GM21717 (cell line): ENCODE results near the gene EVPLL.
A peak's percentile ranks its signal among the peaks of the same experiment; 100 is the strongest.
"Not testable (repeated sequence)": the region's sequence is repeated elsewhere in the genome, so short reads cannot be mapped to it uniquely, and the experiment has no call there.

Experiments
- ATAC-seq: cut with Tn5 transposase; IDR thresholded peaks from one replicate; pipeline ENCODE4 v1.9.1; 2021; ENCODE audit warnings: mild to moderate bottlenecking, moderate library complexity; ENCODE audit not compliant: unreplicated experiment

Gene EVPLL

DNA sequence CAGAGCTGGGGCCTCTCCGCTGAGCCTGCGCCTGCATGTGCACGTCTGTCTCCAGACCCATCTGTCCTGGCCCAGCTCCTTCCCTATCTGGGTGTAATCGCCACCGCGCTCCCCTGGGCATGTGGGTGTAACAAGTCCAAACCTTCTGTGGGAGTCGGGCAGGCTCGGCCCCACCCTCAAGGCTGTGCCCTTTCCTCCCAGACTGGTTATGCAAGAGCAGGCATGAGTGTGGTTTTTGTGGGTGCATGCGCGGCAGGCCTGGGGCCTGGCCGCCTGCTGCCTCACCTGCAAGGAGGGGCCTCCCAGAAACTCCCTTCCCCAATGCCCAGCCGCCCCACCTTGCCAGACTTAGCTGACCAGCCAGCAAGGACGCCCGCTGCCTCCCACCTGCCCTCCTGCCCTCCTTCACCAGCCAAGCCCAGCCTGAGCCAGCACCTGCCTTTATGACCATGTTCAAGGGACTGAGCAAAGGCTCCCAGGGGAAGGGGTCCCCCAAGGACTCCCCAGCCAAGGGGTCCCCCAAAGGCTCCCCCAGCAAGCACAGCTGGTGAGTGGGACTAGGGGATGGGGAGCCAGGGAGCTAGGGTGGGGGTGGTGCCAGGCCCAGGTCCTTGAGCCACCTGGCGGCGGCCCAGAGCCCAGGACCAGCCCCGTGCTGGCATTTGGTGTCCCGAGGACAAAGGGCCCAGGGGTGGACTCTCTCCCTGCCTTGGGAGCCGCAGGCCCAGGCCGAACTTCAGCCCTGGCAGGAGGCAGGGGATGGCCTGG, at the start of gene EVPLL:
Gene EVPLL, plus strand, starts transcription at position 342 of the 768 bp plus-strand sequence. CDS start 3,160 bp downstream, outside the sequence.
- ATAC-seq, result no peak

GRCh38 chr17:18328643-18329204, 48.9 kb upstream of the EVPLL start:
- ATAC-seq, result no peak

- ATAC-seq, result no peak
These were observed 45.7 kb upstream of the EVPLL start for GRCh38 chr17:18331879-18332278.

DNA sequence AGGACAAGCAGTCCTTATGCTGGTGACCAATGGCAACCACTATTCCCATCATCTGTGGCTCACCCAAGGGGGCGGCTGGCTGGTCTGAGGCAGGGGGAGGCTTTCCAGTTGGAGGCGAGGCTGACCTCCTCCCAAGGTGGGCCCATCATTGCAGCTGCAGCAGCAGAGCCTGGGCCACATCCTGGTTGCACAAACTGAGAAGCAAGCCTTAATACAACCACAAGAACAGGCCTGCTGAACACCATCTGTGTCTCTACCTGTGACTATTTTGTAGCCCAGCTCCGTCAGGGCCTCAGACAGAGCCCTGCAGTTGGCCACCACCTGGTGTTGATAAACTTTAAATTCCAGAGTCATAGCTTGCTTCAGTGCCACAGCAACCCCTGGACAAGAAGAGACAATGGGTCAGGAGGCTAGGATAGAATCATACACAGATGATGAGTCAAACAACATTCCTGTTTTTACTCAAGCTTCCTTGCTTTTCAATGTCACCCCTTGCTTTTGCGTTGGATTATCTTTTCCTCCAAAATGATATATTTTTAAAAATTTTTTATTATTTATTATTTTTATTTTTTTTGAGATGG, 44.6 kb upstream of the EVPLL start:
- no peak for ATAC-seq

- ATAC-seq, result not testable (repeated sequence)
These were observed 39.4 kb upstream of the EVPLL start for GRCh38 chr17:18338158-18338557.

GRCh38 chr17:18339933-18340332, 37.6 kb upstream of the EVPLL start:
- no peak for ATAC-seq

- no peak for ATAC-seq
These were observed 33.6 kb upstream of the EVPLL start for GRCh38 chr17:18344021-18344420.

DNA sequence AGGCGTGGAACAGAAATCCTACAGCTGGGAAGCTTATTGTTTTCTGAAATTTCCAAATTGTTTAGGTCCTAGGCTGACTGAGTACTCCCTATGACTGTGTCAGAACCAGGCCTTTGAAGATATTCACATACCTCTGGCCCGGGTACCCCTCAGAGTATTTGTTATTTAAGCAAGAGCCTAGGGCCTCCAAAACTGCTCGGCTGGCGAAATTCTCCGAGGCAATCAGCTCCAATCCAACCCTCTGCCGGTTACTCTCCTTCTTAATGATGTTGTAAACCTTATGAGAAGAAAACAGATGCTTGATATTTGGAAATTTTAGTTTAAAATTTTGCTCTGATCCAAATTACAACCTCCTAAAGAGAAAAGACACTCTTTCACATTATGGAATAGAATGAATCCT, 24.0 kb upstream of the EVPLL start:
- no peak for ATAC-seq

- ATAC-seq, result no peak
These were observed 21.0 kb upstream of the EVPLL start for GRCh38 chr17:18356624-18357023.

DNA sequence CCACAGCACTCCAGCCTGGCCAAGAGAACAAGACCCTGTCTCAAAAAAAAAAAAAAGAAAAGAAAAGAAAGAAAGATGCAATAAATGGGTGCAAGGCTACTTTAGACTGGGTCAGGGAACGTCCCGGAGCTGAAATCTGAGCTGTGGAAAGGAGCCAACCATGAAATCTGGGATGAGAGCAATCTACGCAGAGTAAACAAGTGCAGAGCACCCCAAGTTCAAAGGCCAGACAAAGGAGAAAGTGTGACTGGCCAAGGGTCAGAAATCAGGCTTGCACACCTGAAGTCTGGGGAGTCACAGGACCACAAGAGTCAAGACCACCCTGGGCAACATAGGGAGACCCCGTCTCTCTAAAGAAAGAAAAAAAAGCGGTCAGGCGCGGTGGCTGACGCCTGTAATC, 17.1 kb upstream of the EVPLL start:
- no peak for ATAC-seq

DNA sequence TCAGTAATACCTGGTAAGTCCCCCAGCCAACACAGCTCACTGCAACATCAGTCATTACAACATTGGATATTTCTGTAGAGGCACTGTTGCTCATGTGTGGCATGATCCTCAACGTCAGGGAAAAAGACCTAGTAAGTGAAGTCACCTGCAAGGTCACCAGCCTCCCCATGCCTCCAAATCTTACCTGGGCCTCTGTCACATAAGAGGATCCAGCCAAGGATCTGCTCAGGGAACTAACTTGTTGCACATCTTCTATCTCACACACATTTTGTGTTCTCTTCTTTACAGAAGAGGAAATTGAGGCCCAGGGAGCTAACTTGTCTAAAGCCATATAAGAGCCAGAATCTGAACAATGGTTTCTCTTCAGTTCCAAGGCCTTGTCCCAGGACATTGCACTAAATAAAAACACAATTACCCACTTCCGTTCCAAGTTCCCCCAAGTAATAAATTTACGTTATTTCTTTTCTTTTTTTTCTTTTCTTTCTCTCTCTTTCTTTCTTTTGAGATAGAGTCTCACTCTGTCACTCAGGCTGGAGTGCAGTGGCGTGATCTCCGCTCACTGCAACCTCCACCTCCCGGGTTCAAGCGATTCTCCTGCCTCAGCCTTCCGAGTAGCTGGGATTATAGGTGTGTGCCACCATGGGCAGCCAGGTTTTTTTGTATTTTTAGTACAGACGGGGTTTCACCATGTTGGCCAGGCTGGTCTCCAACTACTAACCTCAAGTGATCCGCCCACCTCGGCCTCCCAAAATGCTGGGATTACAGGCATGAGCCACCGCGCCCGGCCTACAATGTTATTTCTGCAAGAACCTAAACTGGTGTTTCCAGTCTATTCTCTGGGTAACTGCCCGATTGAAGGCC, 15.5 kb upstream of the EVPLL start:
- ATAC-seq, result no peak

- ATAC-seq, result no peak
These were observed 14.9 kb upstream of the EVPLL start for GRCh38 chr17:18362698-18363100.

- ATAC-seq, result peak; percentile 97
These were observed 14.2 kb upstream of the EVPLL start, which contains the start of gene SHMT1 for GRCh38 chr17:18363101-18364049. SHMT1 (minus strand) TSS chr17:18363550; CDS start chr17:18355981, 7,569 bp downstream.

DNA sequence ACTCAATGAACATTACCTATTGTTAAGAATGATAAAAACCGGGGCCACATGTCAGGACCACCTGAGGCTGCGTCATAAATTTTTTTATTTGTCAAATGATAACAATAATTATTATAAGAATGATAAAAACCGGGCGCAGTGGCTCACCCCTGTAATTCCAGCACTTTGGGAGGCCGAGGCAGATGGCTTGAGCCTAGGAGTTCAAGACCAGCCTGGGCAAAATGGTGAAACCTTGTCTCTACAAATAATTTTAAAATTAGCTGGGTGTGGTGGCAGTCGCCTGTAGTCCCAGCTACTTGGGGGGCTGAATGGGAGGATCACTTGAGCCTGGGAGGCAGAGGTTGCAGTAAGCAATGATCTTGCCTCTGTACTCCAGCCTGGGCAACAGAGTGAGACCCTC, 13.4 kb upstream of the EVPLL start:
- ATAC-seq, result no peak

DNA sequence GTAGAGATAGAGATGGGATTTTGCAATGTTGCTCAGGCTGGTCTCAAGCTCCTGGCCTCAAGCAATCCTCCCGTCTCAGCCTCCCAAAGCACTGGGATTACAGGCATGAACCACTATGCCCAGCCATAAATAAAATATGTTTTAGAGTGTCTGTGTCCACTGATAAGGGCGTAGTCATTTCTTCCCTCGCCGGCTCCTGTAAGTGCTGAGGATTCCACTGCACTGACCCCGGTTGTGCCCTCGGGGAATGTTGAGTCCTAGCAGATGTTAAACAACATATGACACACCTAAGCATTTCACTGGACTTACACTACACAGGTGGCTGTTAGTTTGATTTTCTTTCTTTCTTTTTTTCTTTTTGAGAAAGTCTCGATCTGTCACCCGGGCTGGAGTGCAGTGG, 8.6 kb upstream of the EVPLL start:
- no peak for ATAC-seq

DNA sequence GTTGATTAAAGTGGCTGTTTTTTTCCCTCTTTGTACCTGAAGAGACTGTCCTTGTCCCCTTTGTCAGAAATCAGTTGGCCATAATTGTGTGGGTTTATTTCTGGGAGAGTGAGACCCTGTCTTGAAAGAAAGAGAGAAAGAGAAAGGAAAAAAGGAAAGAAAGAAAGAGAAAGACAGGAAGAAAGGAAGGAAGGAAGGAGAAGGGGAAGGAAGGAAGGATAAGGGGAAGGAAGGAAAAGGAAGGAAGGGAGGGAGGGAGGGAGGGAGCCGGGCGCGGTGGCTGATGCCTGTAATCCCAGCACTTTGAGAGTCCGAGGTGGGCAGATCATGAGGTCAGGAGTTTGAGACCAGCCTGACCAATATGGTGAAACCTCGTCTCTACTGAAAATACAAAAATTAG, 6.8 kb upstream of the EVPLL start:
- ATAC-seq, result no peak

DNA sequence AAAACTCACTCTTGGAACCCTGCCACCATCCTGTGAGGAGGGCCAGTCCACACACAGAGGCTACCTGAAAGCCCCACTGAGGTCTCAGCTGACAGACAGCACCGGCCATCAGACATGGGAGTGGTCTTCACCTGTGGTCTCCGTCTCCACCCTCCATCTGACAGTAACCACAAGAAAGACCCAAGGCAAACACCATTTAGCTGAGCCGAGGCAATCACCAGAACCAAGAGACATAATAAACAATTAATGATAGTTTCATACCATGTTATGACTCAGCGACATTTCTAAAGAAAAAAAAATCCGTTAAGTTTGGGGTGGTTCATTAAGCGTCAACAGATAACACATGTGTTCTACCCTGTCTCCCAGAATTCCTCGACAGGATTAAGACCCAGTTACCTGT, 6.1 kb upstream of the EVPLL start:
- no peak for ATAC-seq

DNA sequence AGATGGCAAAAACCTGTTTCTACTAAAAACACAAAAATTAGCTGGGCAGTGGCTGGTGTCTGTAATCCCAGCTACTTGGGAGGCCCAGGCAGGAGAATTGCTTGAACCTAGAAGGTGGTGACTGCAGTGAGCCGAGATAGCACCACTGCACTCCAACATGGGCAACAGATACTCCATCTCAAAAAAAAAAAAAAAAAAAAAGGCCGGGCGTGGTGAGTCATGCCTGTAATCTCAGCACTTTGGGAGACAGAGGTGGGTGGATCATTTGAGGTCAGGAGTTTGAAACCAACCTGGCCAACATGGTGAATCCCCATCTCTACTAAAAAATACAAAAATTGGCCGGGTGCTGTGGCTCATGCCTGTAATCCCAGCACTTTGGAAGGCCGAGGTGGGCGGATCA, 4.4 kb upstream of the EVPLL start:
- not testable (repeated sequence) for ATAC-seq

- no peak for ATAC-seq
These were observed 3.4 kb upstream of the EVPLL start for GRCh38 chr17:18374216-18374615.

DNA sequence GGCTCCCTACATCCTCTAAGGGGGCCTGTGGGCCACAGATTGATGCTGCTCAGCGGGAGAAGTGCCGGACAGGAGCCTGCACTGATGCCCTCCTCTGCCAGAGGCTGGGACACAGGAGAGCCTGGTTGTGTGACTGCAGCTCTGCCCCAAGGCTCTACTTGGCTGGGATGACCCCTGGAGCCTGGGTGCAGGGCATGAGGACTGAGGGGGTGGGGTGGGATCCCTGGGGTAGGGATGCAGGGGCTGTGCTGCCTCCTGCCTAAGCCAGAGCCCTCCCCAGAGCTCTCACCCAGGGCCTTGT, 577 bp downstream of the EVPLL start:
- no peak for ATAC-seq
